Endothelial cell of umbilical vein (primary cell): ENCODE data around the gene MAGI1. TPM values are rescaled to one million over a fixed set of nuclear protein-coding genes. Genes with fewer than 3 reads are reported as not detected.

Source experiments
- BruUV-seq: library from RNA; stranded (reverse); fragments of 400-500 nt; replicated peaks from 2 replicates; lab custom pipeline; 2021; lab: Mats Ljungman, UMichigan
- CTCF ChIA-PET: fragments of 300-600, 350-600 bp; sonication (Branson Sonifier 250); formaldehyde crosslinking; loops from one replicate; lab custom pipeline; 2021; ENCODE audit warnings: antibody characterized with exemption, inconsistent platforms; lab: Charles Lee
- POLR2A ChIA-PET: fragments of 300-600, 350-600 bp; sonication (Branson Sonifier 250); formaldehyde crosslinking; loops from one replicate; lab custom pipeline; 2021; ENCODE audit warnings: antibody characterized with exemption, inconsistent platforms; lab: Charles Lee
- DNase-seq: peaks from one replicate; pipeline ENCODE4 v3.0.0-alpha.2; 2011; ENCODE audit warnings: low read depth, low spot score
- FAIRE-seq: peaks from 2 replicates; lab custom pipeline; 2011; peaks lifted over from hg19 to GRCh38; lab: Jason Lieb, UNC
- H2AFZ ChIP-seq: 2 replicates; pipeline ENCODE4 v1.6.0; 2012; ENCODE audit warnings: low read depth, low read length, control low read depth, inconsistent platforms
- H3K27ac ChIP-seq: 2 replicates; pipeline ENCODE4 v1.5.1; 2011; ENCODE audit warnings: low read depth, mild to moderate bottlenecking, control low read depth, low read length, moderate library complexity; ENCODE audit not compliant: insufficient read depth
- H3K27me3 ChIP-seq, 2 experiments: 2 replicates each; pipeline versions ENCODE4 v1.6.0 to v1.6.1; 2011; ENCODE audit warnings: low read length in 2 of 2, mixed read lengths in 1 of 2; ENCODE audit not compliant: control insufficient read depth in 2 of 2, insufficient read depth in 2 of 2
- H3K36me3 ChIP-seq, 2 experiments: 2 replicates in 1 of 2; 3 replicates in 1 of 2; pipeline ENCODE4 v1.5.1; 2011; ENCODE audit warnings: low read length in 2 of 2, mild to moderate bottlenecking in 1 of 2, moderate library complexity in 1 of 2; ENCODE audit not compliant: control insufficient read depth in 2 of 2, insufficient read depth in 2 of 2; ENCODE audit errors: extremely low read depth in 1 of 2
- H3K4me1 ChIP-seq: 3 replicates; pipeline ENCODE4 v1.5.1; 2011; ENCODE audit warnings: mild to moderate bottlenecking, low read length; ENCODE audit not compliant: control insufficient read depth, insufficient read depth; ENCODE audit errors: extremely low read depth
- H3K4me2 ChIP-seq: 2 replicates; pipeline ENCODE4 v1.6.1; 2011; ENCODE audit warnings: low read length, control low read depth, mixed read lengths; ENCODE audit not compliant: insufficient read depth
- H3K4me3 ChIP-seq, 3 experiments: fragments of 200-600 bp in 1 of 3; sonication (generic), shearing (Covaris generic) in 1 of 3; replicated peaks in 1 of 3; 2 replicates each; pipeline ENCODE4 v1.5.1; 2011 to 2016; ENCODE audit warnings: control low read depth in 3 of 3, low read length in 3 of 3, mild to moderate bottlenecking in 2 of 3, inconsistent platforms in 1 of 3, low read depth in 1 of 3, moderate library complexity in 1 of 3; ENCODE audit not compliant: insufficient read depth in 1 of 3
- H3K79me2 ChIP-seq: 2 replicates; pipeline ENCODE4 v1.6.0; 2012; ENCODE audit warnings: low read length, inconsistent platforms; ENCODE audit not compliant: control insufficient read depth, insufficient read depth
- H3K9ac ChIP-seq: replicated peaks from 2 replicates; pipeline ENCODE3; 2011; ENCODE audit warnings: low read length, control low read depth; ENCODE audit not compliant: insufficient read depth; ENCODE audit errors: extremely low read depth
- H3K9me1 ChIP-seq: replicated peaks from 3 replicates; pipeline ENCODE4 v1.6.0; 2011; ENCODE audit warnings: mild to moderate bottlenecking, low read length; ENCODE audit not compliant: control insufficient read depth, insufficient read depth; ENCODE audit errors: extremely low read depth
- H3K9me3 ChIP-seq: replicated peaks from 2 replicates; pipeline ENCODE4 v1.5.1; 2012; ENCODE audit warnings: low read length, inconsistent platforms; ENCODE audit not compliant: control insufficient read depth, insufficient read depth
- H4K20me1 ChIP-seq: replicated peaks from 2 replicates; pipeline ENCODE3; 2011; ENCODE audit warnings: mild to moderate bottlenecking, low read length; ENCODE audit not compliant: control insufficient read depth, insufficient read depth; ENCODE audit errors: extremely low read depth
- EZH2 ChIP-seq: IDR thresholded peaks from 2 replicates; pipeline ENCODE4 v1.6.1; 2012; ENCODE audit warnings: borderline replicate concordance, low read depth, mild to moderate bottlenecking, moderate library complexity, low read length, inconsistent platforms; ENCODE audit not compliant: severe bottlenecking
- FOS ChIP-seq: IDR thresholded peaks from 2 replicates; pipeline ENCODE4 v1.6.1; 2011; ENCODE audit warnings: mild to moderate bottlenecking, low read length, moderate library complexity, borderline replicate concordance; ENCODE audit not compliant: insufficient read depth
- GATA2 ChIP-seq: IDR thresholded peaks from 2 replicates; pipeline ENCODE4 v1.7.0; 2011; ENCODE audit warnings: low read depth, mild to moderate bottlenecking, moderate library complexity, mixed read lengths, low read length; ENCODE audit not compliant: insufficient read length, insufficient read depth
- JUN ChIP-seq: IDR thresholded peaks from 2 replicates; pipeline ENCODE4 v1.6.1; 2011; ENCODE audit warnings: borderline replicate concordance, low read depth; ENCODE audit not compliant: insufficient read length, insufficient read depth
- MYC ChIP-seq: IDR thresholded peaks from one replicate; pipeline ENCODE4 v1.6.1; 2011; ENCODE audit warnings: mild to moderate bottlenecking, low read depth, low read length
- POLR2A ChIP-seq: IDR thresholded peaks from 2 replicates; pipeline ENCODE4 v1.6.1; 2012; ENCODE audit warnings: low read depth, mild to moderate bottlenecking, control low read depth, low read length
- POLR2AphosphoS5 ChIP-seq: IDR thresholded peaks from 2 replicates; pipeline ENCODE4 v1.6.1; 2012; ENCODE audit warnings: low read depth, mild to moderate bottlenecking, control low read depth, low read length, moderate library complexity; ENCODE audit not compliant: insufficient read depth
- dilution Hi-C: fragments of 300-500 bp; cut with MboI; formaldehyde crosslinking; loops from one replicate; pipeline ENCODE4 v1.15.0; 2019; ENCODE audit warnings: low sequenced_read_pairs; ENCODE audit not compliant: extremely low pct_ligation_motif_present
- intact Hi-C: fragments of 100-400 bp; cut with micrococcal nuclease; formaldehyde crosslinking; loops from one replicate; pipeline ENCODE4 v1.10.0; 2022
- polyA plus RNA-seq, 4 experiments: library from polyadenylated mRNA; depleted of rRNA in 3 of 4; stranded (reverse) in 3 of 4; unstranded in 1 of 4; fragments of >200 nt; gene quantifications; 2 replicates each; pipeline versions ENCODE4 v1.2.1 to v1.2.3, GENCODE V29; 2011 to 2012; ENCODE audit warnings: missing spikeins in 1 of 4
- total RNA-seq: library from RNA; stranded (reverse); gene quantifications from 2 replicates; pipeline ENCODE4 v1.2.3, GENCODE V29; 2021
- TF ChIP-seq, protein P1 (sequence below), 2 donors: IDR thresholded peaks; 1 replicate in 1 of 2; 2 replicates in 1 of 2; pipeline ENCODE4 v1.5.1; 2011; ENCODE audit warnings: low read length in 2 of 2, mild to moderate bottlenecking in 2 of 2, moderate library complexity in 2 of 2, control low read depth in 1 of 2, inconsistent platforms in 1 of 2, low read depth in 1 of 2; ENCODE audit not compliant: insufficient read depth in 1 of 2; ENCODE audit errors: extremely low read depth in 1 of 2
- TF ChIP-seq, protein P2 (sequence below): IDR thresholded peaks from 2 replicates; pipeline ENCODE4 v1.6.1; 2011; ENCODE audit not compliant: insufficient read depth, insufficient read length

The MAGI1 gene
- total and polyA plus RNA-seq, 2 donors (not counting 3 experiments of a cell fraction or from before 2014, with no cell fraction given) = 10.1 to 47.9 TPM

DNA sequence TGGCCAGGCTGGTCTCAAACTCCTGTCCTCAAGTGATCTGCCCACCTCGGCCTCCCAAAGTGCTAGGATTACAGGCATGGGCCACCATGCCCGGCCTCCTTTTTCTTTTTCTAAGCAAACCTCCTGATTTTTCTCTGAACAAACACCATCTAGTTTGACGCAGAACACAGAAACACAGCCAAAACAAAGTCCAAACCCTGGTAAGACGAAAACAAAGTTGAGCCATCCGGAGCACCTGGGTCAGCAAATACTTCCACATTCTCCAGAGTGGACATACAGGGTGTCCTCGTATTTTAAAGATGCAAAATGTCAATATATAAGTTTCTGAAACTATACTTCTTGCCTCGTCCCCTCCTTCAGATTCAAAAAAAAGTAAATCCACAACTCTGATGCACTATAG lies 715.8 kb downstream of the MAGI1 start:
- no peak overlapping the region for H3K27ac ChIP-seq
- no peak overlapping the region for H2AFZ ChIP-seq
- no peak for FAIRE-seq
- H3K9ac ChIP-seq = no peak overlapping the region
- H3K9me3 ChIP-seq = no peaks in the 10 kb centered on the region
- H3K4me1 ChIP-seq = no peaks in the 10 kb centered on the region
- H3K4me2 ChIP-seq = no peak overlapping the region
- no peaks in the 10 kb centered on the region for H3K79me2 ChIP-seq
- BruUV-seq = no TSS peak
- intact Hi-C loops (no loop called here), dilution Hi-C loops (no loop called here)
- peaks cover 0 to 10% of the 10 kb centered on the region in 2 experiments for H3K27me3 ChIP-seq
- no peak for TF ChIP-seq MYC
- TF ChIP-seq, protein P1, sequence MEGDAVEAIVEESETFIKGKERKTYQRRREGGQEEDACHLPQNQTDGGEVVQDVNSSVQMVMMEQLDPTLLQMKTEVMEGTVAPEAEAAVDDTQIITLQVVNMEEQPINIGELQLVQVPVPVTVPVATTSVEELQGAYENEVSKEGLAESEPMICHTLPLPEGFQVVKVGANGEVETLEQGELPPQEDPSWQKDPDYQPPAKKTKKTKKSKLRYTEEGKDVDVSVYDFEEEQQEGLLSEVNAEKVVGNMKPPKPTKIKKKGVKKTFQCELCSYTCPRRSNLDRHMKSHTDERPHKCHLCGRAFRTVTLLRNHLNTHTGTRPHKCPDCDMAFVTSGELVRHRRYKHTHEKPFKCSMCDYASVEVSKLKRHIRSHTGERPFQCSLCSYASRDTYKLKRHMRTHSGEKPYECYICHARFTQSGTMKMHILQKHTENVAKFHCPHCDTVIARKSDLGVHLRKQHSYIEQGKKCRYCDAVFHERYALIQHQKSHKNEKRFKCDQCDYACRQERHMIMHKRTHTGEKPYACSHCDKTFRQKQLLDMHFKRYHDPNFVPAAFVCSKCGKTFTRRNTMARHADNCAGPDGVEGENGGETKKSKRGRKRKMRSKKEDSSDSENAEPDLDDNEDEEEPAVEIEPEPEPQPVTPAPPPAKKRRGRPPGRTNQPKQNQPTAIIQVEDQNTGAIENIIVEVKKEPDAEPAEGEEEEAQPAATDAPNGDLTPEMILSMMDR (IDR thresholded peaks at IDR 0.05; ENCODE audit: extremely low read depth in 1 of 2, insufficient read depth in 1 of 2, low read depth in 1 of 2, low read length in 2 of 2) = no peak
- no peak for TF ChIP-seq GATA2
- no peak for TF ChIP-seq EZH2
- TF ChIP-seq JUN = no peak
- TF ChIP-seq POLR2A = no peak
- no peaks in the 10 kb centered on the region for H4K20me1 ChIP-seq
- no peaks in the 10 kb centered on the region for H3K9me1 ChIP-seq
- no peaks in the 10 kb centered on the region for H3K36me3 ChIP-seq
- CTCF ChIA-PET = no interaction called here
- POLR2A ChIA-PET = no interaction called here
- DNase-seq = no peak
- H3K4me3 ChIP-seq = no peak overlapping the region

- no peak for DNase-seq
- H3K27me3 ChIP-seq = peaks cover 3 to 6% of the 10 kb centered on the region in 2 experiments
- no peak for FAIRE-seq
- no peaks in the 10 kb centered on the region for H4K20me1 ChIP-seq
- no peaks in the 10 kb centered on the region for H3K9me3 ChIP-seq
- no peak overlapping the region for H3K4me3 ChIP-seq
- no peaks in the 10 kb centered on the region for H3K36me3 ChIP-seq
- POLR2A ChIA-PET = no interaction called here
- H3K4me1 ChIP-seq = no peaks in the 10 kb centered on the region
- no peaks in the 10 kb centered on the region for H3K79me2 ChIP-seq
- dilution Hi-C loops = no loop called here
- CTCF ChIA-PET = no interaction called here
- H3K9ac ChIP-seq = no peak overlapping the region
- H3K27ac ChIP-seq = no peak overlapping the region
- H3K4me2 ChIP-seq = no peak overlapping the region
- intact Hi-C loops = no loop called here
- no peak for TF ChIP-seq FOS
- TF ChIP-seq EZH2 = no peak
- TF ChIP-seq POLR2AphosphoS5 = no peak
- TF ChIP-seq, protein P2, sequence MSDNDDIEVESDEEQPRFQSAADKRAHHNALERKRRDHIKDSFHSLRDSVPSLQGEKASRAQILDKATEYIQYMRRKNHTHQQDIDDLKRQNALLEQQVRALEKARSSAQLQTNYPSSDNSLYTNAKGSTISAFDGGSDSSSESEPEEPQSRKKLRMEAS = no peak
- TF ChIP-seq MYC = no peak
- no peak for TF ChIP-seq POLR2A
- no peak for TF ChIP-seq GATA2
- no peak for TF ChIP-seq JUN
- TF ChIP-seq, protein P1 (IDR thresholded peaks at IDR 0.05; ENCODE audit: extremely low read depth in 1 of 2, insufficient read depth in 1 of 2, low read depth in 1 of 2, low read length in 2 of 2) = no peak
- H3K9me1 ChIP-seq = no peaks in the 10 kb centered on the region
- no TSS peak for BruUV-seq
- H2AFZ ChIP-seq = no peak overlapping the region
These were observed 720.5 kb downstream of the MAGI1 start for GRCh38 chr3:65318231-65318630.
